Skin epidermis (tissue), 12 donors: ENCODE data around the gene TMCC3.
A peak's percentile ranks its signal among the peaks of the same experiment; 100 is the strongest.

ENCODE experiments used
- H3K27ac ChIP-seq, 21 experiments: fragments of 200-600 bp; sonication (generic) in 11 of 21; one replicate each; pipeline ENCODE4 v1.5.0; 2020; ENCODE audit warnings: mild to moderate bottlenecking in 3 of 21, inconsistent platforms in 2 of 21, moderate library complexity in 2 of 21
- H3K4me3 ChIP-seq, 7 experiments: fragments of 200-600 bp; sonication (generic) in 2 of 7; one replicate each; pipeline ENCODE4 v1.5.0; 2020; ENCODE audit warnings: inconsistent platforms in 2 of 7, mild to moderate bottlenecking in 2 of 7, moderate library complexity in 1 of 7

Gene TMCC3

DNA sequence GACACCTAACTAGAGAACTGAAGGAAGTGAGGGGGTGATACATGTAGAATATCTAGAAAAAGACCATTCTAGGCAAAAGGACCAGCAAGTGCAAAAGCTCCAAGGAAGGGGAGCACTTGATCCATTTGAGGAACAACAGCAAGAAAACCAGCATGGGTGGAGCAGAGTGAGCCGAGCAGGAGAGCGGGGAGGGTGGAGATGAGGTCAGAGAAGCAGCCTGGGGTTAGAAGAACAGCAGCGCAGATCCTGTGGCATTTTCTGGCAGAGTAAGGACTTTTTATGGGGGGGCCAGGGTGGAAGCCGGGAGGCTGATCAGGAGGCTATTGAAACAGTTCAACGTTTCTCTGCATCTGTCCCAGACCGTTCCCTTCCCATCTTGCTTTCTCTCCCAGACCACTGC is 24.5 kb upstream of the TMCC3 start:
- Histone ChIP-seq H3K4me3 (no peak overlapping the region), H3K27ac (peak overlapping the region in 4 of 21 experiments; percentile 2 to 61 (median 36))

DNA sequence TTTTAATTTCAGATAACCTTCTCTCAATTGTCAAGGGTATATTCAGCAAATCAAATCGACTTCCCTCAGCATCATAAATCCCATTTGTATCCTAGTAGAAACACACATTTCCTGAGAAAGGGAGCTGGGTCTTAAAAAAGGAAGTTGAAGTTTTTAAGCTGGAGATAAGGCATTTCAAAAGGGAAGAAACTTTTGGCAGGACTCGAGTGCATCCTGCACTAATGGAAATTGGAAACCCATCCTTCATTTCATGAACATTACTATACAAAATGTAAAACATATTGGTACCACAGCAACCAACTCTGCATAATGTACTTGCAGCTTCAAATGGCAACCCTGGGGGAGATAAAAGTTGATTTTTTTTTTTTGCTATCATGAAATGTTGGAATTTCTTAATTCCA is 23.7 kb upstream of the TMCC3 start:
- Histone ChIP-seq H3K4me3 (no peak overlapping the region), H3K27ac (peak overlapping the region in 2 of 21 experiments; percentile 4 to 17)

DNA sequence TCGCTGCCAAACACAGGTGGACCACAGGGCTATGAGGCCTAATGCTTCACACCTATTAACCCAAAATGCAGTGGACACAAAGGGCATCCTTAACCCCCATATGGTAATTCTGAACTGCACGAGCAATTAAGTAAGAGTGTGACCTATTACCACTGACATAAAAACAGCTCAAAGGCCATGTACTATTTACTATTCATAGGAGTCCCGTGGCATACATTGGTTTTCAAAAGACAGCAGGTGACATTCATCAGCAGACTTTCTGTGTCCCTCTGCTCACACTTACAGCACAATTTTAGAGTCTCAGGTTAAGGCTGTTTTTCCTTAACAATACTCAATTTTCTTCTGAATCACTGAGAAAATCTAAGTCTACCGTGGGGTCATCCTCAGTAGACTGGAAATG is 23.1 kb upstream of the TMCC3 start:
- H3K27ac ChIP-seq, result peak overlapping the region in 2 of 21 experiments; percentile 4 to 17

DNA sequence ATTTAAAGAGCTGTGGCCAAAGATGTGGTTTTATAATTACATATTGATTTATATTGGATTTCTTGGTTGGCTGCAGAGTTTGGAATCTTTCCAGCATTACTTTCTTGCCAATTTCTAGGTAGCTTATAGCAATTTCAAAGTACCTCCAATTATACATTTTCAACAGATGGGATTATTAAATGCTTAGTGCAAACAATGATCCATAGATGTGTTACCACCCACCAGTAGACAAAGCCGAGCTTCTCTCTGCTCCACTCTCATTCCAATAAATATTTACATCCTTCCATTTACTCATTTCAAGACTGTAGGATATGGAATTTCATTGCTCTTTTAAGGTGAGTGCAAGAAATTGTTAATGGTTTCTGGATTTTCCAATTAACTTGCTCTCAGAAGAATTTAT is 21.6 kb upstream of the TMCC3 start:
- H3K27ac ChIP-seq, result no peak overlapping the region
- H3K4me3 ChIP-seq, result no peak overlapping the region

More for the DNA sequence above, 23.1 kb upstream of the TMCC3 start:
- no peak overlapping the region for H3K4me3 ChIP-seq

DNA sequence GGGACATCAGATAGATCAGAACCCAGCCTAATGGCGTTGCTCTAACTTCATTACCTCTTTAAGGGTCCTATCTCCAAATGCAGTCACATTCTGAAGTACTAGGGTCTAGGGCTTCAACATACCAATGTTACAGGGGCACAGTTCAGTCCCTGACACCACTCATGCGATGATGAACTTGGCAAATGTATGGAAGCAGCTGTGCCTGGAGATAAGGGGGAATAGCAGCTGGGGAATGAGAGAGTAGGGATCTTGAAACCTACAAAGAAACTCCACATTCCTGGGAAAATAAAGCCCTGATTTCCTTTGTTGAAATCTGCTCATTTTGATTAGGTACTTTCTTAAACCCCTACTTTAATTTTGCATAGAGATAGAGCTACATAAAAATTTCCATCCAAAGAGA is 20.5 kb upstream of the TMCC3 start:
- Histone ChIP-seq H3K27ac (no peak overlapping the region), H3K4me3 (no peak overlapping the region)

DNA sequence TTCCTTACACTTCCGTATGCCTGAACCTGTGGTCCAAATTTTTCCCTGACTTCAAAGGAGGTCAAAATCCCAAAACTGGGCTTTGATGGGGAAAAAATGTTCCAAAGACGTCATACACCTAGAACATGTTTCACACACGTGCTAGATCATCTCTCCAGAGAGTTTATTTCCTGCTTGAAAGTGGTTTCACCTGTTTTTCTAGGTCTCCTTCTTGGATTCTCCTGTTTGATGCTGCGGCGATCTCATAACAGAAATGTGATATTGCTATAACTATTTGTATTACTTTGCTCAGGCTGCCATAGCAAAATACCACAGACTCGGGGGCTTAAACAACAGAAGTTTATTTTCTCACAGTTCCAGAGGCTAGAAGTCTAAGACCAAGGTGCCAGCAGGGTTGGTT is 19.7 kb upstream of the TMCC3 start:
- Histone ChIP-seq H3K4me3 (no peak overlapping the region), H3K27ac (no peak overlapping the region)

DNA sequence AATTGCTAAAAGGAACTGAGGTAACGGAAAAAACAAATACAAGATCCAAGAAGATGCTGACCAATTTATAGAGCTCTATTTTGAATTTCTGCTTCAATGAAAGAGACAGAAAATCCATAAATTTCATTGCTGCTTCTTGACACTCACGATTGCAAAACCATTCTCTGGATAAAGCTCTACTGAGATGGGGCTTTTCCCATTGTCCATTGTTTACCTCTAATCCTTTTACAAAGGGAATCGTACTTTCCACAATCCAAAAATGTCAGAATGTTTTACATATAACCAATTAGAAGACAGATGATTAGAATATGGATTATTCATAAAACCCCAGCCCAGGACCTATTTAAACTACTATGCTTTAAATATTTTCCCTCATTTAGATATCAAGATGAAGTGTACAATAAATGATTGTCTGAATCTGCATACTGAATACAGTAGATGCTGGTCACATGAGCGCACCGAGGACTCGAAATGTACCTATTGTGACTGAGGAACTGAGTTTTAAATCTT is 16.7 kb upstream of the TMCC3 start:
- H3K4me3 ChIP-seq, result no peak overlapping the region

DNA sequence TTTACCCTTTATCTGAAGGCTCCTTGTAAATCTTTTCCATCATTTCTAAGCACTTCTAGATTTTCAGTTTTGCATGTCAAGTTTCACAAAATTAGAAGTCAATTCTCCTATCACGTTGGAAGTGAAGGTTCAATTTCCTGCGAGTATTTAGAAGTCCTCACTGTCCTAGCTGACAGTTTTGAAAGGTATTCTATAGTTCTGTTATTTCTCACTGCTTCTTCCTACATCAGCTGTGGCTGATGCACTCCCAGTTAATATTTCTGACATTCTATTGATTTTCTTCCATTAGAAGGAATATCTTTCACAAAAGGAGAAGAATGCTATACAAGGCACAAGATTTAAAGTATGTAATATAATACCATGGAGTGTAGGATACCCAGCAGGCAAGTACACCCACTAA is 15.8 kb upstream of the TMCC3 start:
- Histone ChIP-seq H3K27ac (no peak overlapping the region), H3K4me3 (no peak overlapping the region)

More for the DNA sequence above, 16.7 kb upstream of the TMCC3 start:
- H3K27ac ChIP-seq, result no peak overlapping the region

DNA sequence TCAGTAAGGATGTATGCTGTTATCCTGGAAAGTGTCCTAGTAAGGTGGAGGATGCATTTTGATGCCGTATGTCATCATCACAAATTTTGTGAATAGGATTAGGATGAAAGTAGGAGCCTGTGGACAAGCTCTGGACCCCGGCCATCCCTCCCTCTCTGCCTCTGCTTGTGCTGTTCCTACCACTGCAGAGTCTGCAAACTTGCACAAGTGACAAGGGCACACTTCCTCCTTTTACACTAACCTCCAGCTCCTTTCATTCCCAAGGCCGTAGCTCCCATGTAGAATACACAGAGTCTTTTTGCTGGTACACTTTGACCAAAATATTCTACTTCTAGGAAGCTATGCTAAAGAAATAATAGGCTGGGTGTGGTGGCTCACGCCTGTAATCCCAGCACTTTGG is 13.3 kb upstream of the TMCC3 start:
- no peak overlapping the region for H3K4me3 ChIP-seq

DNA sequence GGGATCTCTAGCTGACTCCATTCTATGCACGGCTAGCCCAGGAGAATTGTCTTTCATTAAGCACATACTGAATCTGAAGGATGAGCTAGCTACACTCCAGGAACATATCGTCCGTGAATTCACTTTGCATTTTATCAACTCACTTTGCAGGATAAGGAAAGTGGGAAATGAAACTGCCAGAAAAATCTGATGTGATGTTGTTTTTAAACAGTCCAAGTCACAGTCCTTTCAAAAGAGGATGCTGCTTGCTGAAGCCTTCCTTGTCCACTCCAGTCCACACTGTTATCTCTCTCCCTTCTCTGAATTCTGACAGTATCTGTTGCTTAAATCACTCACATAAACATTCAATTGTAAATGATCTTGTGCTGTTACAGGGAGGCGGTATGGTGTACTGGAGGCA is 12.7 kb upstream of the TMCC3 start:
- Histone ChIP-seq H3K4me3 (no peak overlapping the region), H3K27ac (no peak overlapping the region)

More for the DNA sequence above, 13.3 kb upstream of the TMCC3 start:
- H3K27ac ChIP-seq, result no peak overlapping the region

DNA sequence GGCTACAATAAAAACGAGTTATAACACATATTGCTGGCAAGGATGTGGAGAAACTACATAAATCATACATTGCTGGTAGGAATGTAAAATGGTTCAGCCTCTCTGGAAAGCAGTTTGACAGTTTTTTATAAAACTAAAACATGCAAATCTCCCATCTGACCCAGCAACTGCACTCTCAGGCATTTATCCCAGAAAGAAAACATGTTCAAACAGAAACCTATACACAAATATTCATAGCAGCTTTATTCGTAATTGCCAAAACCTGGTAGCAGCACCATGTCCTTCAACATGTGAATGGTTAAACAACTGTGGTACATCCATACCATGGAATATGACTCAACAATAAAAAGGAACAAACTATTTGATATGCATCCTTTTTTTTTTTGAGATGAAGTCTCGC is 10.1 kb upstream of the TMCC3 start:
- Histone ChIP-seq H3K4me3 (no peak overlapping the region), H3K27ac (peak overlapping the region in 1 of 21 experiments; percentile 34)

DNA sequence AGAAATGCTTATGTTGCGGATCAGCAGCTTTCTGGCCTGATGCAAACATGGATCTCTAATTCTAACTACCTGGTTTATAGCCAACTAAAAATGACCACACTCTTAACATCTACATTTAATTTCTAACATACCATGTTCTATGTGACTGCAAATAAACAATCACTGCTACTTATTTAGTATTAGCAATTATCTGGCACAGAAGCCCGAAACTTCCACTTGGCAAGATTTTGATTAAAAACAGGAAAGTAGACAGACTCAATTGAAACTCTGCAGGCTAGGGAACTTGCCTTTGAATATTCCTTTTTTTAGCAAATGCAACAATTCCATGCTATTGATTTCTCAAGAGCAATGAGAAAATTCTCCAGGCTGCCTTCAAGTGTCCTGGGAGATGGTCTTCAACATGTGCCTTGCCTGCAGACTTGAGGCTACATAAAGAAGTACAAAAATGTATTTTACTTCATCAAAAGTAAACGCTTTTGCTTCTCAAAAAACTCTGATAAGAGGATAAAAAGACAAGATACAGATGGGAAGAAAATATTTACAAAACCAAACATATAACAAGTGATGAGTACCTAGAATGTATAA is 9.1 kb upstream of the TMCC3 start:
- Histone ChIP-seq H3K27ac (no peak overlapping the region), H3K4me3 (no peak overlapping the region)

DNA sequence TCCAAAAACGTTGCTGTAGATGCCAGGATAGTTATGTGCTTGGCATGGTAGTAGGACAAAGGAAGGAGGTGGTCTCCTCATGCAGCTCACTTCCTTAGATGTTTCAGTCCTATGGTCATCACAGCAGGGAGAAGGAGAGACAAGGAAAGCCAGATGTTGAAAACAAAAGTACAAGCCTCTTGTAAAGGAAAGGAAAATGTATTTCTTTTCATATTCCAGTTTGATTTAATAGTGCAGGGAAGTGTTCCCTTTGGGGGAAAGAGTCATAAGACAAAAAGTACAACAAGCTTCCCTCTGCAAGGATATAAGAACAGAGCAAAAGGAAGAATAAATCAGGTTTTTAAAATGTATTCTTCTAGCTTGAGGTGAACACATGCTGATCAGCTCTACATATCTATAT is 8.6 kb upstream of the TMCC3 start:
- H3K27ac ChIP-seq, result no peak overlapping the region

DNA sequence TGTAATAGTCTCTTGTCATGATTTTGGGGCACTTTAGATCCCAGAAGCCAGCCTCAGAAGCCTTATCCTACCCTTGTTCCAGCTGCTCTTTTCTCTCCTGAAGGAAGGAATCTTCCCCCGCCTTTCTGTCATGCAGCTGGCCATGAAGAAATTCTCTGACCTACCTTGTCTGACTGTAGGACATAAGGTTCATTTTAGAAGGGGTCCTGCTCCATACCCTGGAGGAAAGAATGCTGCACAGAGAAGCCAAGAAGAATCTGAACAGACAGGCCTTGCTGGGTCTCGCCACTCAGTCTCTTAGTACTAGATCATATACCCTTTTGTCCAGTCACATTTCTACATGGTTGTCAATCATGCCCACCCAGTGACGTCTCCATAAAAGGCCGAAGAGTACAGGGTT is 6.2 kb upstream of the TMCC3 start:
- H3K27ac ChIP-seq, result no peak overlapping the region
- H3K4me3 ChIP-seq, result no peak overlapping the region

More for the DNA sequence above, 8.6 kb upstream of the TMCC3 start:
- no peak overlapping the region for H3K4me3 ChIP-seq

DNA sequence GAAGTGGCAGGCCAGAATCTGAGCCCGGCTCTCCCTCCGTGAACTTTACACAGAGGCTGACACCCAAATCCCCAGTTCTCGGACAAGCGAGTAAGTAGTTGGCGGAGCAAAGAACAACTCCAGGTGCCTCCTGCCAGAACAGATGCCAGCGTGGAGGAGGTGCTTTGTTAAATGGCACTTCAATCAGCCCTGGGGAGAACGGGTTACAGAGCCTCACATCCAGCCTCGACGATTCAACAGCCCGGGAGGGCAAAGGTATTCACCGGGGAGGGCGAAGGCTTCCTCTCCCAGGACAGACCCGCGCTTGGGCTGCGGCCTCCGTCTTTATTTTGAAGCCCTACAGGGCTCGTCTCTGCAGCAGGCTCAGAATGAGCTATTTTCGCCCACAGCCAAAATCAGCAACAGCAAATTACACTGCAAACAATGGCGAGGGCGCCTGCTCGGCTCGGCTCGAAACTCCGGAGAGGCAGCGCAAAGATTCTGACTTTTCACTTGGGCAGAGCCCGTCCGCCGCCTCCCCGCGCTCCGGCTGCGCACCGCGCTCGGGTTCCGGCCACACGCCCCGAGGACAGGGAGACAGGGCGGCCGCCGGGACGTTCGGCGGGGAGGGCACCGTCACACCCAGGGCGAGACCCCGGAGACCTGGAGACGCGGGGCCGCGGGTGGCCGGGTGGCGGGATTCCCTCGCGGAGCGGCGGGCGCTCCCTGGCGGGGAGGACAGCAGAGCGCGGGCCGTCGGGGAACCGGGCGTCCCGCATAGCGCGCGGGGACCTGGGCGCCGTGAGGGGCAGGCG is 811 bp downstream of the TMCC3 start:
- H3K4me3 ChIP-seq, result peak overlapping the region; percentile 48 to 79 (median 68)
- H3K27ac ChIP-seq, result peak overlapping the region; percentile 22 to 87 (median 75)

DNA sequence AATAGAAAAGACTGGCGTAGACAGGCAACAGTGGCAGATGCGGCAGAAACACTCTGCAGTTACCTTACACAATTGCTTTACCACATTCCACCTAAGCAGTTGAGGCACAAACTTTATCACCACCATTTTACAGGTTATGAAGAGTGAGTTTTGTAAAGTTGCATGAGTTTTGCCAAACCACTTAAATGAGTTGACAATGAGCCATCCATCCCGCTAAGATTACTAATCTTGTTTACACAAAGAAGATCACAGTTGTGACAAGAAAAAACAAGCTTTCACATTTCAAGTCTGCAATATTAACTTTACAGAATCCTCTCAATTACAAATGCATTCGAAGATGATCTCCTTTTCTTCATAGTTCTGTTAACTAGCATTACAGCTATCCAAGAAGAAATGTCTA is 1.8 kb downstream of the TMCC3 start:
- H3K27ac ChIP-seq, result peak overlapping the region in 1 of 21 experiments; percentile 78

DNA sequence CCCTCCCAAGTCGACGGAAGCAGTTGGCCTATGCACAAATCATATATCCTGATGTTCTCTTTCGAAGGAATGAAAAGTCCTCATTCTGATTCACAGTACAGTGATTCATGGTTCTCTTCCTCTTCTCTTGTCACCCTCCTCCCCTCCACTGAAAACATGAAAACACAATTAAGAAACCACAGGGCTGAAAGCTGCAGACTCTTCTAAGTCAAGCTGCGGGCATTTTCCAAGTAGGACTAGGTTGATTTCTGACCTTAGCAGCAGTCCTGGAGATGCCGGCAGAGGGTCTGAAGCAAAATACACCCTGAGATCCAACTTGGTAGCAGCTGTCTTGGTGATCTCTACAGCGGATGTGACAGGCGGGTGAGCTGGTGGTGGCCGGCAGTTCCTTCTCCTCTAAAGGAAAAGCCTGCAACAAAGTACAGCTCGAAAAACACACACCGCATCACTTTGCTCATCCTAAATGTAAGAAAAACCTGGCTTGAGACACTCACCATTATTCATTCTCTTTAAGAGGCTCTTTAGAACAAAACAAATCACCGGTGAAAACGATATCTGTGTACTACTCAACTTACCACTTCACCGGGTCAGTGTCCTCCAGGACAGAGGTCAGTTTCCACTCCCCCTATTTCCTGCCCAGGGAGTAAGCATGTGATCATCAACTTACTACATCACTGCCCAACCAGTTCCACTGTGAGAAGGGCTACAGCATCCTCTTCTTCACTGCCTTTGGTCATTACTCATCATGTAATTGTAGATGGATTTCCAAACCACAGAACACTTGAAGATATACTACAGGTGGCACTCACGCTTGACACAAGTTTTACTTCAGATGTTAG is 6.0 kb downstream of the TMCC3 start:
- H3K27ac ChIP-seq, result peak overlapping the region in 12 of 21 experiments; percentile 18 to 73 (median 58)
- H3K4me3 ChIP-seq, result no peak overlapping the region

More for the DNA sequence above, 1.8 kb downstream of the TMCC3 start:
- peak overlapping the region in 5 of 7 experiments; percentile 48 to 79 (median 74) for H3K4me3 ChIP-seq

DNA sequence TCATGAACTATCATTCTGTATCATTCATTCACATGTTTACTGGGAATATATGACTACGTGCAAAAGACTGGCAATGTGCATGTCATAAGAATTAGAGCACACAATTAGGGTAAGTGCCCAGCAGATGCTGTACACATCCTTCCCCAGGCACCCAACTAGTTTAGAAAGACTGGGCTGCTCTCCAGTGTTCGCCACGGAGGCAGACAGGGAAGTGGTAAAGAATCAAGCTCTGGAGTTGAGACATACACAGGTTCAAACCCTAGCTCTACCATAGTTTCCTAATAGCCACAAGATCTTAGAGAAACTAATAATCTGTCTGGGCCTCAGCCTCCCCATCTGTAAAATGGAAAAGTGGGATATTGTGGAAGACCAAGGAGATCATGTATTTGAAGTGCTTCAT is 6.8 kb downstream of the TMCC3 start:
- H3K4me3 ChIP-seq, result no peak overlapping the region
- H3K27ac ChIP-seq, result peak overlapping the region in 9 of 21 experiments; percentile 7 to 68 (median 50)

DNA sequence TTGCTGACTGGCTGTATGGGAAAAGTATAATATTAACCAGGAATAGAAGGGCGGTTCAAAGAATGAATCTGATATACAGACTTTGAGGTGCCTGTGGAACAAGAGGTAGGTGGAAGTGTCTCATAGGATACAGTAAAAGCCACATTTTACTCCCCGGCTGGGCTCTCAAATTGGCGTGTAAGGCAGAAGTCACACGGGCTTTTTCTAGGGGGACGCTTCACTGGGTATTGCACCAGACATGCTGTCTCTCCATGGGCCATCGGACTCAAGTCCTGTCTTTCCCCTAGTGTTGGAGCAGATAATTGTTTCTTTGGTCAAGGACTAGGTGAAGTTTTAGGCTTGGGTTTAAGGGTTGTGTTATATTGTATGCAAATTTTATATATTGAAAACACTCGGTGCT is 9.1 kb downstream of the TMCC3 start:
- Histone ChIP-seq H3K27ac (peak overlapping the region in 1 of 21 experiments; percentile 43), H3K4me3 (no peak overlapping the region)
